Keratinocyte (primary cell): Measurements from ENCODE around the gene WNT1. TPM values are rescaled to one million over a fixed set of nuclear protein-coding genes. Genes with fewer than 3 reads are reported as not detected.

ENCODE experiments used
- DNase-seq: peaks from one replicate; pipeline ENCODE4 v3.0.0-alpha.2; 2011; ENCODE audit warnings: low read depth, missing footprints, low spot score
- FAIRE-seq: peaks from 2 replicates; lab custom pipeline; 2011; peaks lifted over from hg19 to GRCh38; lab: Jason Lieb, UNC
- H2AFZ ChIP-seq: 2 replicates; pipeline ENCODE4 v1.6.0; 2012; ENCODE audit warnings: low read length, control low read depth, inconsistent platforms; ENCODE audit not compliant: control insufficient read depth
- H3K27ac ChIP-seq: 2 replicates; pipeline ENCODE4 v1.5.1; 2011; ENCODE audit warnings: low read length; ENCODE audit not compliant: control insufficient read depth, insufficient read depth
- H3K27me3 ChIP-seq: 3 replicates; pipeline ENCODE4 v1.6.0; 2011; ENCODE audit warnings: low read length; ENCODE audit not compliant: control insufficient read depth, insufficient read depth; ENCODE audit errors: extremely low read depth
- H3K36me3 ChIP-seq, 2 experiments: 2 replicates in 1 of 2; 3 replicates in 1 of 2; pipeline ENCODE4 v1.5.1; 2011; ENCODE audit warnings: low read length in 2 of 2, mild to moderate bottlenecking in 1 of 2; ENCODE audit not compliant: control insufficient read depth in 2 of 2, insufficient read depth in 2 of 2; ENCODE audit errors: extremely low read depth in 1 of 2
- H3K4me1 ChIP-seq: 3 replicates; pipeline ENCODE4 v1.5.1; 2011; ENCODE audit warnings: low read length; ENCODE audit not compliant: control insufficient read depth, insufficient read depth; ENCODE audit errors: extremely low read depth
- H3K4me2 ChIP-seq: 3 replicates; pipeline ENCODE4 v1.6.0; 2011; ENCODE audit warnings: low read depth, low read length; ENCODE audit not compliant: control insufficient read depth, insufficient read depth; ENCODE audit errors: extremely low read depth
- H3K4me3 ChIP-seq, 3 experiments: fragments of 200-600 bp in 1 of 3; sonication (generic) in 1 of 3; 2 replicates in 2 of 3; 3 replicates in 1 of 3; pipeline ENCODE4 v1.5.1; 2011 to 2016; ENCODE audit warnings: low read length in 3 of 3, mild to moderate bottlenecking in 3 of 3, control low read depth in 2 of 3, inconsistent platforms in 1 of 3, low read depth in 1 of 3, mixed read lengths in 1 of 3, mixed run types in 1 of 3, moderate library complexity in 1 of 3; ENCODE audit not compliant: control insufficient read depth in 2 of 3, insufficient read depth in 2 of 3; ENCODE audit errors: extremely low read depth in 1 of 3
- H3K79me2 ChIP-seq: 2 replicates; pipeline ENCODE4 v1.6.0; 2012; ENCODE audit warnings: low read length; ENCODE audit not compliant: control insufficient read depth, insufficient read depth
- H3K9ac ChIP-seq: 3 replicates; pipeline ENCODE4 v1.6.0; 2011; ENCODE audit warnings: low read length; ENCODE audit not compliant: control insufficient read depth, insufficient read depth; ENCODE audit errors: extremely low read depth
- H3K9me1 ChIP-seq: 3 replicates; pipeline ENCODE4 v1.6.0; 2011; ENCODE audit warnings: low read length; ENCODE audit not compliant: control insufficient read depth, insufficient read depth; ENCODE audit errors: extremely low read depth
- H3K9me3 ChIP-seq: 2 replicates; pipeline ENCODE4 v1.5.1; 2012; ENCODE audit warnings: low read depth, low read length; ENCODE audit not compliant: control insufficient read depth
- H4K20me1 ChIP-seq: 3 replicates; pipeline ENCODE4 v1.6.0; 2011; ENCODE audit warnings: low read length; ENCODE audit not compliant: control insufficient read depth, insufficient read depth; ENCODE audit errors: extremely low read depth
- CTCF ChIP-seq, 3 experiments: IDR thresholded peaks in 1 of 3; conservative IDR thresholded peaks in 1 of 3; optimal IDR thresholded peaks in 1 of 3; 2 replicates in 2 of 3; 3 replicates in 1 of 3; pipeline versions ENCODE3 to v1.5.1; 2011; ENCODE audit warnings: low read length in 3 of 3, mild to moderate bottlenecking in 3 of 3, moderate library complexity in 2 of 3, control low read depth in 1 of 3, inconsistent platforms in 1 of 3; ENCODE audit not compliant: insufficient read depth in 2 of 3; ENCODE audit errors: extremely low read depth in 1 of 3
- EZH2 ChIP-seq: IDR thresholded peaks from one replicate; pipeline ENCODE4 v1.6.1; 2012; ENCODE audit warnings: inconsistent platforms, mild to moderate bottlenecking, low read length, moderate library complexity
- dilution Hi-C: fragments of 300-500 bp; cut with MboI; formaldehyde crosslinking; loops from one replicate; pipeline ENCODE4 v1.7.0; 2020; ENCODE audit warnings: low sequenced_read_pairs; ENCODE audit not compliant: extremely low pct_ligation_motif_present
- polyA plus RNA-seq, 5 experiments: library from polyadenylated mRNA; depleted of rRNA in 3 of 5; stranded (reverse) in 3 of 5; stranded (forward) in 1 of 5; unstranded in 1 of 5; fragments of >200 nt; gene quantifications; 1 replicate in 1 of 5; 2 replicates in 3 of 5; 3 replicates in 1 of 5; pipeline versions ENCODE4 v1.2.1 to v1.2.3, GENCODE V29; 2011 to 2012; ENCODE audit warnings: missing spikeins in 2 of 5, low read depth in 1 of 5, low replicate concordance in 1 of 5

The WNT1 gene
- polyA plus RNA-seq, 1 donor (not counting 4 experiments of a cell fraction or from before 2014, with no cell fraction given), result not detected

- H3K4me1 ChIP-seq, result peaks cover 18% of the 10 kb centered on the region
Measured at GRCh38 chr12:48977290-48978281, 536 bp upstream of the WNT1 start.

GRCh38 chr12:48978741-48979601 lies 849 bp downstream of the WNT1 start:
- no peaks in the 10 kb centered on the region for H4K20me1 ChIP-seq
- peaks cover 18% of the 10 kb centered on the region for H3K4me1 ChIP-seq
- no peak overlapping the region for H2AFZ ChIP-seq
- H3K9me3 ChIP-seq, result no peaks in the 10 kb centered on the region
- no peaks in the 10 kb centered on the region for H3K9me1 ChIP-seq
- TF ChIP-seq CTCF (optimal IDR thresholded peaks at IDR 0.05 in 1 of 3, IDR thresholded peaks at IDR 0.05 in 1 of 3, conservative IDR thresholded peaks at IDR 0.05 in 1 of 3; ENCODE audit: extremely low read depth in 1 of 3, insufficient read depth in 2 of 3, low read length in 3 of 3) (no peak), EZH2 (peak; percentile 95)
- no peak overlapping the region for H3K9ac ChIP-seq
- H3K27ac ChIP-seq, result no peak overlapping the region
- peak overlapping the region; percentile 78 for H3K4me2 ChIP-seq
- no peak for DNase-seq
- peaks cover 77% of the 10 kb centered on the region for H3K27me3 ChIP-seq
- H3K79me2 ChIP-seq, result no peaks in the 10 kb centered on the region
- H3K36me3 ChIP-seq, result no peaks in the 10 kb centered on the region
- no peak for FAIRE-seq
- peak overlapping the region in 1 of 3 experiments; percentile 57 for H3K4me3 ChIP-seq
- dilution Hi-C loops, result no loop called here

More at GRCh38 chr12:48977290-48978281, 536 bp upstream of the WNT1 start:
- FAIRE-seq (no peak), DNase-seq (no peak)
- TF ChIP-seq CTCF (optimal IDR thresholded peaks at IDR 0.05 in 1 of 3, IDR thresholded peaks at IDR 0.05 in 1 of 3, conservative IDR thresholded peaks at IDR 0.05 in 1 of 3; ENCODE audit: extremely low read depth in 1 of 3, insufficient read depth in 2 of 3, low read length in 3 of 3), result peak in 2 of 3 experiments; percentile 72 to 84
- no peak for TF ChIP-seq EZH2
- Histone ChIP-seq H3K36me3 (no peaks in the 10 kb centered on the region), H3K27ac (no peak overlapping the region), H3K79me2 (no peaks in the 10 kb centered on the region), H3K4me2 (no peak overlapping the region), H4K20me1 (no peaks in the 10 kb centered on the region), H3K9me1 (no peaks in the 10 kb centered on the region), H2AFZ (no peak overlapping the region), H3K9ac (no peak overlapping the region), H3K9me3 (no peaks in the 10 kb centered on the region), H3K4me3 (no peak overlapping the region), H3K27me3 (peaks cover 78% of the 10 kb centered on the region)
- dilution Hi-C loops, result no loop called here
